GM18951 (cell line): ENCODE results near the gene FAM180A.
"Not testable (repeated sequence)": the region's sequence is repeated elsewhere in the genome, so short reads cannot be mapped to it uniquely, and the experiment has no call there.

ENCODE experiments used
- POLR2A ChIP-seq: IDR thresholded peaks from 4 replicates; pipeline ENCODE4 v1.6.1; 2011; ENCODE audit warnings: mild to moderate bottlenecking; ENCODE audit not compliant: insufficient read length, insufficient read depth; ENCODE audit errors: extremely low read depth
- in situ Hi-C: fragments of 300-500 bp; cut with MboI; formaldehyde crosslinking; loops from one replicate; pipeline ENCODE4 v1.12.0; 2022; ENCODE audit warnings: low sequenced_read_pairs, mixed read lengths, inconsistent platforms; ENCODE audit not compliant: unreplicated experiment

FAM180A gene

GRCh38 chr7:135712182-135712782 is 36.3 kb downstream of the FAM180A start:
- TF ChIP-seq POLR2A = no peak
- in situ Hi-C loops = no loop called here

- no peak for TF ChIP-seq POLR2A
- in situ Hi-C loops = no loop called here
These were observed 37.5 kb downstream of the FAM180A start for GRCh38 chr7:135711139-135711469.

GRCh38 chr7:135710417-135711138 is 38.0 kb downstream of the FAM180A start:
- in situ Hi-C loops = no loop called here
- no peak for TF ChIP-seq POLR2A

GRCh38 chr7:135709508-135709907 is 39.1 kb downstream of the FAM180A start:
- in situ Hi-C loops = no loop called here

GRCh38 chr7:135708041-135708440 is 40.6 kb downstream of the FAM180A start:
- in situ Hi-C loops = no loop called here

More at GRCh38 chr7:135709508-135709907, 39.1 kb downstream of the FAM180A start:
- no peak for TF ChIP-seq POLR2A

GRCh38 chr7:135707570-135707966 is 41.0 kb downstream of the FAM180A start:
- no peak for TF ChIP-seq POLR2A
- in situ Hi-C loops = no loop called here

More at GRCh38 chr7:135708041-135708440, 40.6 kb downstream of the FAM180A start:
- TF ChIP-seq POLR2A = no peak

GRCh38 chr7:135706858-135707569 is 41.6 kb downstream of the FAM180A start:
- in situ Hi-C loops = no loop called here
- TF ChIP-seq POLR2A = no peak

- in situ Hi-C loops = no loop called here
- TF ChIP-seq POLR2A = no peak
These were observed 42.4 kb downstream of the FAM180A start for GRCh38 chr7:135706038-135706742.

- in situ Hi-C loops = no loop called here
- TF ChIP-seq POLR2A = no peak
These were observed 43.9 kb downstream of the FAM180A start for GRCh38 chr7:135704698-135705097.

GRCh38 chr7:135704074-135704473 is 44.5 kb downstream of the FAM180A start:
- TF ChIP-seq POLR2A = no peak
- in situ Hi-C loops = no loop called here

- in situ Hi-C loops = no loop called here
- no peak for TF ChIP-seq POLR2A
These were observed 51.1 kb downstream of the FAM180A start for GRCh38 chr7:135697276-135698049.

GRCh38 chr7:135693558-135693957 is 55.1 kb downstream of the FAM180A start:
- in situ Hi-C loops = no loop called here
- no peak for TF ChIP-seq POLR2A

- in situ Hi-C loops = not testable (repeated sequence)
These were observed 56.0 kb downstream of the FAM180A start for GRCh38 chr7:135692606-135693005.
